HG02852 (cell line): Measurements from ENCODE around the gene CYB5B.
A peak's percentile ranks its signal among the peaks of the same experiment; 100 is the strongest.

Experiments
- ATAC-seq: cut with Tn5 transposase; IDR thresholded peaks from one replicate; pipeline ENCODE4 v1.9.1; 2021; ENCODE audit warnings: mild to moderate bottlenecking, moderate library complexity; ENCODE audit not compliant: unreplicated experiment

Gene CYB5B

GRCh38 chr16:69424053-69424934 lies at the start of gene CYB5B:
Gene CYB5B, plus strand, starts transcription at chr16:69424619. Its CDS starts 65 bp downstream, at chr16:69424684.
- ATAC-seq = peak; percentile 94

- no peak for ATAC-seq
Measured at GRCh38 chr16:69376393-69377059, 47.9 kb upstream of the CYB5B start.

GRCh38 chr16:69378036-69378435 lies 46.4 kb upstream of the CYB5B start:
- no peak for ATAC-seq

- ATAC-seq = no peak
Measured at GRCh38 chr16:69378760-69379159, 45.7 kb upstream of the CYB5B start.

- no peak for ATAC-seq
Measured at GRCh38 chr16:69381231-69381630, 43.2 kb upstream of the CYB5B start.

GRCh38 chr16:69382421-69382820 lies 42.0 kb upstream of the CYB5B start:
- no peak for ATAC-seq

GRCh38 chr16:69384974-69385373 lies 39.4 kb upstream of the CYB5B start:
- no peak for ATAC-seq

GRCh38 chr16:69386596-69386995 lies 37.8 kb upstream of the CYB5B start:
- no peak for ATAC-seq

- ATAC-seq = no peak
Measured at GRCh38 chr16:69393898-69394849, 30.2 kb upstream of the CYB5B start.

- ATAC-seq = no peak
Measured at GRCh38 chr16:69395859-69396186, 28.6 kb upstream of the CYB5B start.

- ATAC-seq = no peak
Measured at GRCh38 chr16:69396187-69397061, 28.0 kb upstream of the CYB5B start.

GRCh38 chr16:69397821-69398521 lies 26.4 kb upstream of the CYB5B start:
- no peak for ATAC-seq

- no peak for ATAC-seq
Measured at GRCh38 chr16:69399361-69399760, 25.1 kb upstream of the CYB5B start.

- ATAC-seq = no peak
Measured at GRCh38 chr16:69402439-69402838, 22.0 kb upstream of the CYB5B start.

- no peak for ATAC-seq
Measured at GRCh38 chr16:69404275-69404805, 20.1 kb upstream of the CYB5B start.

- ATAC-seq = no peak
Measured at GRCh38 chr16:69405326-69405725, 19.1 kb upstream of the CYB5B start.

GRCh38 chr16:69405757-69406156 lies 18.7 kb upstream of the CYB5B start:
- ATAC-seq = no peak

- no peak for ATAC-seq
Measured at GRCh38 chr16:69406780-69407331, 17.6 kb upstream of the CYB5B start.

- no peak for ATAC-seq
Measured at GRCh38 chr16:69407702-69408323, 16.6 kb upstream of the CYB5B start.
